ENCODE data around the gene PLA2G4E. TPM values are rescaled to one million over a fixed set of nuclear protein-coding genes. Genes with fewer than 3 reads are reported as not detected.

Gene PLA2G4E
- total RNA-seq, 4 donors from 2014 or later, result not detected

- TF ChIP-seq POLR2A (IDR thresholded peaks at IDR 0.05), result no peak
- no peak for TF ChIP-seq CTCF (IDR thresholded peaks at IDR 0.05)
- H3K27ac ChIP-seq, result no peak overlapping the region
- no peaks in the 10 kb centered on the region for H3K27me3 ChIP-seq
- H3K9me3 ChIP-seq, result no peaks in the 10 kb centered on the region
- 91 to 94% methylated on average over 5 to 9 of the region's 9 CpGs for WGBS, 2 donors
- DNase-seq, result no peak
- no peak overlapping the region for H3K4me3 ChIP-seq (replicated peaks in 1 of 3)
- intact Hi-C loops (cut with DNase I), result no loop called here
- peaks cover 8 to 15% of the 10 kb centered on the region in 2 donors for H3K4me1 ChIP-seq
- no peaks in the 10 kb centered on the region for H3K36me3 ChIP-seq
These were observed 16.1 kb upstream of the PLA2G4E start for GRCh38 chr15:42036966-42037365.

- no peak overlapping the region for H3K4me3 ChIP-seq (replicated peaks in 1 of 3)
- intact Hi-C loops (cut with DNase I), result no loop called here
- H3K27ac ChIP-seq, result no peak overlapping the region
- H3K4me1 ChIP-seq, result peaks cover 8 to 20% of the 10 kb centered on the region in 2 donors
- no peak for DNase-seq
- no peaks in the 10 kb centered on the region for H3K27me3 ChIP-seq
- no peaks in the 10 kb centered on the region for H3K9me3 ChIP-seq
- 86 to 91% methylated on average over 23 to 38 of the region's 45 CpGs for WGBS, 2 donors
- TF ChIP-seq CTCF (IDR thresholded peaks at IDR 0.05), result no peak
- no peak for TF ChIP-seq POLR2A (IDR thresholded peaks at IDR 0.05)
- H3K36me3 ChIP-seq, result no peaks in the 10 kb centered on the region
These were observed 15.5 kb upstream of the PLA2G4E start for GRCh38 chr15:42036112-42036905.

- no peak overlapping the region for H3K4me3 ChIP-seq (replicated peaks in 1 of 3)
- intact Hi-C loops (cut with DNase I), result no loop called here
- H3K36me3 ChIP-seq, result no peaks in the 10 kb centered on the region
- H3K9me3 ChIP-seq, result no peaks in the 10 kb centered on the region
- H3K27me3 ChIP-seq, result no peaks in the 10 kb centered on the region
- H3K4me1 ChIP-seq, result peaks cover 8 to 21% of the 10 kb centered on the region in 2 donors
- no peak for TF ChIP-seq CTCF (IDR thresholded peaks at IDR 0.05)
- no peak for TF ChIP-seq POLR2A (IDR thresholded peaks at IDR 0.05)
- DNase-seq, result no peak
- WGBS, 2 donors, result 81 to 84% methylated on average over 3 of the region's 3 CpGs
- no peak overlapping the region for H3K27ac ChIP-seq
These were observed 14.6 kb upstream of the PLA2G4E start for GRCh38 chr15:42035435-42035761.

GRCh38 chr15:42034628-42035434, 14.0 kb upstream of the PLA2G4E start:
- WGBS, 2 donors, result 79 to 88% methylated on average over 8 of the region's 8 CpGs
- H3K36me3 ChIP-seq, result no peaks in the 10 kb centered on the region
- no peak overlapping the region for H3K27ac ChIP-seq
- TF ChIP-seq CTCF (IDR thresholded peaks at IDR 0.05) (no peak), POLR2A (IDR thresholded peaks at IDR 0.05) (no peak)
- H3K4me1 ChIP-seq, result peaks cover 8 to 21% of the 10 kb centered on the region in 2 donors
- H3K9me3 ChIP-seq, result no peaks in the 10 kb centered on the region
- DNase-seq, result no peak
- H3K4me3 ChIP-seq (replicated peaks in 1 of 3), result no peak overlapping the region
- no peaks in the 10 kb centered on the region for H3K27me3 ChIP-seq
- intact Hi-C loops (cut with DNase I), result no loop called here
